OCI-LY1 (cell line): ENCODE results near the gene NOTUM.

ENCODE experiments used
- H2AFZ ChIP-seq: fragments of 200-600 bp; sonication (generic), shearing (Covaris generic); 2 replicates; pipeline ENCODE4 v1.6.0; 2014; ENCODE audit warnings: antibody characterized with exemption, mild to moderate bottlenecking, low read length
- H3F3A ChIP-seq: fragments of 200-600 bp; sonication (generic), shearing (Covaris generic); 2 replicates; pipeline ENCODE4 v1.6.0; 2014; ENCODE audit warnings: mild to moderate bottlenecking, antibody characterized with exemption, low read length, moderate library complexity; ENCODE audit not compliant: insufficient read depth
- H3K27ac ChIP-seq: fragments of 200-600 bp; sonication (generic); 2 replicates; pipeline ENCODE4 v1.5.1; 2014; ENCODE audit warnings: low read length, mixed run types, mild to moderate bottlenecking, low read depth; ENCODE audit not compliant: poor library complexity, severe bottlenecking
- H3K27me3 ChIP-seq: fragments of 200-600 bp; sonication (generic); 2 replicates; pipeline ENCODE4 v1.6.0; 2014; ENCODE audit warnings: antibody characterized with exemption, mild to moderate bottlenecking, low read length, moderate library complexity; ENCODE audit not compliant: insufficient read depth
- H3K36me3 ChIP-seq: fragments of 200-600 bp; sonication (generic); 2 replicates; pipeline ENCODE4 v1.6.1; 2014; ENCODE audit warnings: mild to moderate bottlenecking, antibody characterized with exemption, low read length, moderate library complexity, mixed read lengths; ENCODE audit not compliant: insufficient read depth
- H3K4me1 ChIP-seq: fragments of 200-600 bp; sonication (generic); 2 replicates; pipeline ENCODE4 v1.5.1; 2014; ENCODE audit warnings: mild to moderate bottlenecking, low read length, moderate library complexity; ENCODE audit not compliant: insufficient read depth, severe bottlenecking
- H3K4me2 ChIP-seq: fragments of 200-600 bp; sonication (generic), shearing (Covaris generic); 2 replicates; pipeline ENCODE4 v1.6.1; 2014; ENCODE audit warnings: low read length
- H3K4me3 ChIP-seq: fragments of 200-600 bp; sonication (generic); 2 replicates; pipeline ENCODE4 v1.5.1; 2014; ENCODE audit warnings: low read length, low read depth, mild to moderate bottlenecking, mixed read lengths; ENCODE audit not compliant: poor library complexity, severe bottlenecking
- H3K79me2 ChIP-seq: fragments of 200-600 bp; shearing (Covaris generic); 2 replicates; pipeline ENCODE4 v1.6.1; 2016; ENCODE audit warnings: mixed run types, low read length, mixed read lengths; ENCODE audit not compliant: insufficient read depth
- H3K9ac ChIP-seq: fragments of 200-600 bp; sonication (generic), shearing (Covaris generic); 2 replicates; pipeline ENCODE4 v1.6.1; 2014; ENCODE audit warnings: mild to moderate bottlenecking, low read length, mixed read lengths
- H3K9me2 ChIP-seq: fragments of 200-600 bp; sonication (generic), shearing (Covaris generic); 2 replicates; pipeline ENCODE4 v1.6.1; 2014; ENCODE audit warnings: low read depth, mild to moderate bottlenecking, low read length, mixed read lengths
- H3K9me3 ChIP-seq: fragments of 200-600 bp; shearing (Covaris generic); 2 replicates; pipeline ENCODE4 v1.6.1; 2014; ENCODE audit warnings: low read length, mixed read lengths
- H4K20me1 ChIP-seq: fragments of 200-600 bp; sonication (generic), shearing (Covaris generic); 2 replicates; pipeline ENCODE4 v1.6.0; 2016; ENCODE audit warnings: mild to moderate bottlenecking, low read length; ENCODE audit not compliant: insufficient read depth
- EZH2 ChIP-seq: fragments of 200-600 bp; sonication (generic), shearing (Covaris generic); IDR thresholded peaks from 2 replicates; pipeline ENCODE4 v1.8.0; 2017; ENCODE audit warnings: borderline replicate concordance, mixed run types, mild to moderate bottlenecking, antibody characterized with exemption, low read length, moderate library complexity, mixed read lengths
- TF ChIP-seq, protein P1 (sequence below): fragments of 200-600 bp; sonication (generic), shearing (Covaris generic); IDR thresholded peaks from 2 replicates; pipeline ENCODE4 v1.5.1; 2017; ENCODE audit warnings: mild to moderate bottlenecking, antibody characterized with exemption, low read length, moderate library complexity, mixed read lengths

Gene NOTUM

DNA sequence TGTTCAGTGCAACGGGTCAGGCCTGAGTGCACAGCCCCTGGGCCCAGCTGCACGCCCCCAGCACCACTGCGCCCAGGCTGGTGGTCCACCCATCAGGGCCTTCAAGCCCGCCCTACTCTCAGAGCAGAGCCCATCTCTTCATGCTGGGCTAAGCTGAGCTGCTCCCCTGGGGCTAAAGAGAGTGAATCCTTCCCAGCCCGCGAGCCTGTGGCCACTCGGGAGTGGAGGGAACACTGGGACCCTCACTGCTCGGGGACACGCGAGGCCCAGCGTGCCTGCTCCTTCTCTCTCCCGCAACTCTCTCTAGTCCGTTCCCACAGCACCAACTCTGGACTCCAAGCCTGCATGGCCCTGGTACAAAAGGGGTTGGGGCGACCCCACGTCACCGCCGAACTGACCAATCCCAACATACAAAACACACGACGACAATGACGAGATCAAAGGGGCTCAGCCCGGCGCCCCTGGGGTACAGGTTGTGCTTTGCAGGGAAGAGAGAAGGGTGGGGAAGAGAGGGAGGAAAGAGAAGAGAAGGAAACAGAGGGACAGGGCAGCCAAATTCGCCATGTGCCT lies 38.9 kb downstream of the NOTUM start:
- Histone ChIP-seq H3K27ac (no peak overlapping the region), H3K4me2 (no peak overlapping the region), H3F3A (no peaks in the 10 kb centered on the region), H3K9me3 (no peaks in the 10 kb centered on the region), H3K9me2 (no peaks in the 10 kb centered on the region), H3K4me1 (peaks cover 43% of the 10 kb centered on the region), H3K79me2 (peaks cover 24% of the 10 kb centered on the region), H4K20me1 (no peaks in the 10 kb centered on the region), H3K9ac (no peak overlapping the region), H3K27me3 (no peaks in the 10 kb centered on the region), H2AFZ (no peak overlapping the region), H3K36me3 (peaks cover 21% of the 10 kb centered on the region; the same call in 1 of the 2 replicates), H3K4me3 (no peak overlapping the region)
- TF ChIP-seq EZH2, result no peak
- TF ChIP-seq, protein P1, sequence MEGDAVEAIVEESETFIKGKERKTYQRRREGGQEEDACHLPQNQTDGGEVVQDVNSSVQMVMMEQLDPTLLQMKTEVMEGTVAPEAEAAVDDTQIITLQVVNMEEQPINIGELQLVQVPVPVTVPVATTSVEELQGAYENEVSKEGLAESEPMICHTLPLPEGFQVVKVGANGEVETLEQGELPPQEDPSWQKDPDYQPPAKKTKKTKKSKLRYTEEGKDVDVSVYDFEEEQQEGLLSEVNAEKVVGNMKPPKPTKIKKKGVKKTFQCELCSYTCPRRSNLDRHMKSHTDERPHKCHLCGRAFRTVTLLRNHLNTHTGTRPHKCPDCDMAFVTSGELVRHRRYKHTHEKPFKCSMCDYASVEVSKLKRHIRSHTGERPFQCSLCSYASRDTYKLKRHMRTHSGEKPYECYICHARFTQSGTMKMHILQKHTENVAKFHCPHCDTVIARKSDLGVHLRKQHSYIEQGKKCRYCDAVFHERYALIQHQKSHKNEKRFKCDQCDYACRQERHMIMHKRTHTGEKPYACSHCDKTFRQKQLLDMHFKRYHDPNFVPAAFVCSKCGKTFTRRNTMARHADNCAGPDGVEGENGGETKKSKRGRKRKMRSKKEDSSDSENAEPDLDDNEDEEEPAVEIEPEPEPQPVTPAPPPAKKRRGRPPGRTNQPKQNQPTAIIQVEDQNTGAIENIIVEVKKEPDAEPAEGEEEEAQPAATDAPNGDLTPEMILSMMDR, result no peak

- Histone ChIP-seq H3K27ac (no peak overlapping the region), H3K9me3 (no peaks in the 10 kb centered on the region), H3F3A (no peaks in the 10 kb centered on the region), H3K4me3 (no peak overlapping the region), H3K9me2 (no peaks in the 10 kb centered on the region), H3K4me1 (peaks cover 49% of the 10 kb centered on the region), H3K36me3 (peaks cover 21% of the 10 kb centered on the region; the same call in 1 of the 2 replicates), H3K4me2 (no peak overlapping the region), H3K27me3 (no peaks in the 10 kb centered on the region), H3K9ac (no peak overlapping the region), H4K20me1 (no peaks in the 10 kb centered on the region), H2AFZ (no peak overlapping the region), H3K79me2 (peaks cover 23% of the 10 kb centered on the region)
- TF ChIP-seq, protein P1, result no peak
- TF ChIP-seq EZH2, result no peak
Observed at GRCh38 chr17:81921537-81921862, 39.5 kb downstream of the NOTUM start.

GRCh38 chr17:81920612-81921536 lies 40.1 kb downstream of the NOTUM start:
- no peak overlapping the region for H3K27ac ChIP-seq
- no peak overlapping the region for H3K4me3 ChIP-seq
- no peaks in the 10 kb centered on the region for H4K20me1 ChIP-seq
- H3K27me3 ChIP-seq, result no peaks in the 10 kb centered on the region
- no peak overlapping the region for H2AFZ ChIP-seq
- peaks cover 24% of the 10 kb centered on the region; the same call in 1 of the 2 replicates for H3K36me3 ChIP-seq
- peaks cover 48% of the 10 kb centered on the region for H3K4me1 ChIP-seq
- no peak overlapping the region for H3K9ac ChIP-seq
- no peaks in the 10 kb centered on the region for H3F3A ChIP-seq
- TF ChIP-seq, protein P1, result no peak
- no peak for TF ChIP-seq EZH2
- H3K4me2 ChIP-seq, result no peak overlapping the region
- H3K9me3 ChIP-seq, result no peaks in the 10 kb centered on the region
- H3K79me2 ChIP-seq, result peaks cover 16% of the 10 kb centered on the region
- H3K9me2 ChIP-seq, result no peaks in the 10 kb centered on the region
